SK-N-SH (cell line): ENCODE data around the gene PIAS4. TPM values are rescaled to one million over a fixed set of nuclear protein-coding genes. Genes with fewer than 3 reads are reported as not detected.

Experiments used
- CTCF ChIA-PET: fragments of 300-600, 350-600 bp; formaldehyde crosslinking; extraction: SDS; loops from one replicate; lab custom pipeline; 2021; lab: Yijun Ruan, JAX
- POLR2A ChIA-PET: fragments of 350-600 bp; sonication (Branson Sonifier 250); formaldehyde crosslinking; extraction: SDS; loops from one replicate; lab custom pipeline; 2020; ENCODE audit warnings: antibody characterized with exemption, inconsistent platforms; lab: Yijun Ruan, JAX
- DNase-seq: peaks from one replicate; pipeline ENCODE4 v3.0.0; 2012
- H2AFZ ChIP-seq: fragments of 200-600 bp; sonication (generic); 2 replicates; pipeline ENCODE4 v1.8.1; 2016; ENCODE audit warnings: antibody characterized with exemption, mild to moderate bottlenecking, low read depth
- H3F3A ChIP-seq: fragments of 200-600 bp; sonication (generic); replicated peaks from 2 replicates; pipeline ENCODE3; 2016; ENCODE audit warnings: antibody characterized with exemption, mild to moderate bottlenecking; ENCODE audit not compliant: insufficient read depth
- H3K27ac ChIP-seq, 2 experiments: fragments of 200-500 bp in 1 of 2; fragments of 200-600 bp in 1 of 2; sonication (Bioruptor generic) in 1 of 2; sonication (generic), shearing (Covaris generic) in 1 of 2; 2 replicates each; pipeline versions ENCODE4 v1.5.1 to v1.6.1; 2014 to 2016; ENCODE audit warnings: low read depth in 2 of 2, inconsistent platforms in 1 of 2, low read length in 1 of 2, mild to moderate bottlenecking in 1 of 2, mixed read lengths in 1 of 2
- H3K27me3 ChIP-seq: fragments of 200-600 bp; sonication (generic), shearing (Covaris generic); 2 replicates; pipeline ENCODE4 v1.6.1; 2016; ENCODE audit warnings: mixed run types; ENCODE audit not compliant: insufficient read depth
- H3K36me3 ChIP-seq, 2 experiments: fragments of 200-500 bp in 1 of 2; fragments of 200-600 bp in 1 of 2; sonication (Bioruptor generic) in 1 of 2; sonication (generic) in 1 of 2; replicated peaks in 1 of 2; 2 replicates each; pipeline versions ENCODE3 to v1.5.1; 2014 to 2016; ENCODE audit warnings: low read length in 1 of 2, mild to moderate bottlenecking in 1 of 2; ENCODE audit not compliant: insufficient read depth in 2 of 2, control insufficient read depth in 1 of 2
- H3K4me1 ChIP-seq, 2 experiments: fragments of 200-500 bp in 1 of 2; fragments of 200-600 bp in 1 of 2; sonication (Bioruptor generic) in 1 of 2; sonication (generic), shearing (Covaris generic) in 1 of 2; 2 replicates each; pipeline versions ENCODE4 v1.5.1 to v1.6.1; 2014 to 2016; ENCODE audit warnings: low read depth in 1 of 2, low read length in 1 of 2, mixed run types in 1 of 2; ENCODE audit not compliant: insufficient read depth in 2 of 2, control insufficient read depth in 1 of 2
- H3K4me2 ChIP-seq: fragments of 200-600 bp; sonication (generic), shearing (Covaris generic); 2 replicates; pipeline ENCODE4 v1.6.1; 2017; ENCODE audit warnings: mixed run types
- H3K4me3 ChIP-seq, 2 experiments: fragments of 200-500 bp in 1 of 2; fragments of 200-600 bp in 1 of 2; sonication (Bioruptor generic) in 1 of 2; sonication (generic), shearing (Covaris generic) in 1 of 2; 2 replicates each; pipeline versions ENCODE4 v1.5.1 to v1.8.1; 2014 to 2016; ENCODE audit warnings: low read depth in 2 of 2, inconsistent platforms in 1 of 2, low read length in 1 of 2, mild to moderate bottlenecking in 1 of 2, mixed read lengths in 1 of 2, moderate library complexity in 1 of 2
- H3K79me2 ChIP-seq: fragments of 200-600 bp; sonication (generic); 2 replicates; pipeline ENCODE4 v1.8.1; 2017; ENCODE audit warnings: mild to moderate bottlenecking; ENCODE audit not compliant: insufficient read depth
- H3K9ac ChIP-seq: fragments of 200-600 bp; sonication (generic); 2 replicates; pipeline ENCODE4 v1.6.1; 2017; ENCODE audit warnings: mixed run types
- H3K9me2 ChIP-seq: fragments of 200-600 bp; sonication (generic); 2 replicates; pipeline ENCODE4 v1.6.1; 2017; ENCODE audit warnings: mixed run types
- H3K9me3 ChIP-seq: fragments of 200-600 bp; sonication (generic); 2 replicates; pipeline ENCODE4 v1.6.1; 2017; ENCODE audit warnings: mixed run types, mild to moderate bottlenecking, moderate library complexity
- H4K20me1 ChIP-seq: fragments of 200-600 bp; sonication (generic); 2 replicates; pipeline ENCODE4 v1.6.1; 2017; ENCODE audit warnings: mild to moderate bottlenecking, mixed run types; ENCODE audit not compliant: insufficient read depth
- EP300 ChIP-seq, 2 experiments: IDR thresholded peaks; 2 replicates each; pipeline versions ENCODE4 v1.4.0 to v1.6.1; 2012; ENCODE audit warnings: borderline replicate concordance in 1 of 2, low read depth in 1 of 2, low read length in 1 of 2
- EZH2phosphoT487 ChIP-seq: fragments of 200-600 bp; sonication (generic); IDR thresholded peaks from 2 replicates; pipeline ENCODE4 v1.6.1; 2017; ENCODE audit warnings: low read depth, mixed run types, mild to moderate bottlenecking, antibody characterized with exemption, moderate library complexity, borderline replicate concordance
- FOSL2 ChIP-seq: IDR thresholded peaks from 2 replicates; pipeline ENCODE4 v1.4.0; 2012; ENCODE audit warnings: low read depth, mild to moderate bottlenecking, moderate library complexity, borderline replicate concordance
- FOXM1 ChIP-seq: IDR thresholded peaks from 2 replicates; pipeline ENCODE4 v1.4.0; 2012; ENCODE audit warnings: low read depth, mild to moderate bottlenecking
- GABPA ChIP-seq: IDR thresholded peaks from 2 replicates; pipeline ENCODE4 v1.4.0; 2012; ENCODE audit warnings: low read depth, mild to moderate bottlenecking
- GATA2 ChIP-seq: sonication (generic); formaldehyde crosslinking; IDR thresholded peaks from 2 replicates; pipeline ENCODE4 v1.5.0; 2020; ENCODE audit warnings: mild to moderate bottlenecking, missing genetic modification reagents
- IRF3 ChIP-seq: fragments of 150-350 bp; IDR thresholded peaks from 2 replicates; pipeline ENCODE4 v1.6.1; 2016; ENCODE audit warnings: mild to moderate bottlenecking, low read depth, low read length
- JUND ChIP-seq: IDR thresholded peaks from 2 replicates; pipeline ENCODE4 v1.4.0; 2012
- MAX ChIP-seq: IDR thresholded peaks from 2 replicates; pipeline ENCODE4 v1.4.0; 2012; ENCODE audit warnings: low read depth
- NFIC ChIP-seq: IDR thresholded peaks from 2 replicates; pipeline ENCODE4 v1.4.0; 2012; ENCODE audit warnings: borderline replicate concordance
- PBX3 ChIP-seq: IDR thresholded peaks from 2 replicates; pipeline ENCODE4; 2012
- RAD21 ChIP-seq: IDR thresholded peaks from 2 replicates; pipeline ENCODE4 v1.6.1; 2012; ENCODE audit warnings: mild to moderate bottlenecking, low read length
- RFX5 ChIP-seq: IDR thresholded peaks from 2 replicates; pipeline ENCODE4 v1.6.1; 2012; ENCODE audit warnings: mild to moderate bottlenecking, improper control_type of control experiment, low read length
- RXRA ChIP-seq: IDR thresholded peaks from 2 replicates; pipeline ENCODE4 v1.4.0; 2012; ENCODE audit warnings: low read depth, mild to moderate bottlenecking, borderline replicate concordance
- SMC3 ChIP-seq: IDR thresholded peaks from 2 replicates; pipeline ENCODE4 v1.6.1; 2012; ENCODE audit warnings: low read depth, low read length, improper control_type of control experiment
- TAF1 ChIP-seq: IDR thresholded peaks from 2 replicates; pipeline ENCODE4 v1.6.1; 2012; ENCODE audit warnings: low read depth, mild to moderate bottlenecking, low read length, moderate library complexity, borderline replicate concordance
- TCF12 ChIP-seq: IDR thresholded peaks from 2 replicates; pipeline ENCODE4 v1.4.0; 2012
- USF1 ChIP-seq: IDR thresholded peaks from 2 replicates; pipeline ENCODE4 v1.4.0; 2012; ENCODE audit warnings: low read depth, borderline replicate concordance
- YY1 ChIP-seq: IDR thresholded peaks from 2 replicates; pipeline ENCODE4 v1.4.0; 2012; ENCODE audit warnings: low read depth, mild to moderate bottlenecking
- ZBTB33 ChIP-seq: IDR thresholded peaks from 2 replicates; pipeline ENCODE4 v1.4.0; 2012; ENCODE audit warnings: low read depth, borderline replicate concordance
- WGBS: methylation state at CpG from one replicate; pipeline ENCODE4 v1.1.6; 2017; ENCODE audit warnings: low lambda C conversion rate; 5-methylcytosine and 5-hydroxymethylcytosine counted together
- polyA plus RNA-seq, 3 experiments: library from polyadenylated mRNA; depleted of rRNA; stranded (reverse); fragments of >200 nt; gene quantifications; 2 replicates each; pipeline ENCODE4 v1.2.3, GENCODE V29; 2012

Gene PIAS4
- polyA plus RNA-seq, 1 of the 3 experiments (the other 2 are of a cell fraction): 14.1 TPM

GRCh38 chr19:4071610-4072009, 64.1 kb downstream of the PIAS4 start:
- Histone ChIP-seq H3K4me2 (no peak overlapping the region), H3F3A (peaks cover 4% of the 10 kb centered on the region), H4K20me1 (no peaks in the 10 kb centered on the region), H3K27me3 (no peaks in the 10 kb centered on the region), H3K36me3 (no peaks in the 10 kb centered on the region), H3K27ac (no peak overlapping the region), H3K9me2 (no peaks in the 10 kb centered on the region), H3K4me1 (peaks cover 0 to 5% of the 10 kb centered on the region in 2 experiments; a peak in 1 of 4 replicates), H3K9me3 (no peaks in the 10 kb centered on the region), H3K4me3 (no peak overlapping the region), H3K79me2 (no peaks in the 10 kb centered on the region), H3K9ac (no peak overlapping the region), H2AFZ (no peak overlapping the region)
- WGBS: 95% methylated on average over 3 of the region's 3 CpGs
- ChIA-PET POLR2A (no interaction called here), CTCF (no interaction called here)
- no peak for TF ChIP-seq YY1
- no peak for TF ChIP-seq RFX5
- TF ChIP-seq EZH2phosphoT487: no peak
- TF ChIP-seq PBX3: no peak
- TF ChIP-seq FOSL2: no peak
- TF ChIP-seq RAD21: no peak
- TF ChIP-seq JUND: no peak
- no peak for TF ChIP-seq NFIC
- no peak for TF ChIP-seq FOXM1
- no peak for TF ChIP-seq SMC3
- no peak for TF ChIP-seq TAF1
- no peak for TF ChIP-seq GATA2 (CRISPR knock-in tag)
- TF ChIP-seq RXRA: no peak
- TF ChIP-seq USF1: no peak
- no peak for TF ChIP-seq MAX
- no peak for TF ChIP-seq EP300 (IDR thresholded peaks at IDR 0.05; ENCODE audit: borderline replicate concordance in 1 of 2, low read depth in 1 of 2, low read length in 1 of 2)
- TF ChIP-seq ZBTB33: no peak
- TF ChIP-seq TCF12: no peak
- no peak for TF ChIP-seq IRF3
- TF ChIP-seq GABPA: no peak
- no peak for DNase-seq
